VCaP (cell line): ENCODE data around the gene TOR1A.

Experiments
- H3K27ac ChIP-seq: fragments of 450-650 bp; 2 replicates; pipeline ENCODE4 v1.5.1; 2017
- TF ChIP-seq, protein P1 (sequence below): fragments of 450-650 bp; conservative IDR thresholded peaks from 2 replicates; pipeline ENCODE4 v1.5.1; 2017; ENCODE audit warnings: mild to moderate bottlenecking, moderate library complexity

The TOR1A gene, protein sequence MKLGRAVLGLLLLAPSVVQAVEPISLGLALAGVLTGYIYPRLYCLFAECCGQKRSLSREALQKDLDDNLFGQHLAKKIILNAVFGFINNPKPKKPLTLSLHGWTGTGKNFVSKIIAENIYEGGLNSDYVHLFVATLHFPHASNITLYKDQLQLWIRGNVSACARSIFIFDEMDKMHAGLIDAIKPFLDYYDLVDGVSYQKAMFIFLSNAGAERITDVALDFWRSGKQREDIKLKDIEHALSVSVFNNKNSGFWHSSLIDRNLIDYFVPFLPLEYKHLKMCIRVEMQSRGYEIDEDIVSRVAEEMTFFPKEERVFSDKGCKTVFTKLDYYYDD

DNA sequence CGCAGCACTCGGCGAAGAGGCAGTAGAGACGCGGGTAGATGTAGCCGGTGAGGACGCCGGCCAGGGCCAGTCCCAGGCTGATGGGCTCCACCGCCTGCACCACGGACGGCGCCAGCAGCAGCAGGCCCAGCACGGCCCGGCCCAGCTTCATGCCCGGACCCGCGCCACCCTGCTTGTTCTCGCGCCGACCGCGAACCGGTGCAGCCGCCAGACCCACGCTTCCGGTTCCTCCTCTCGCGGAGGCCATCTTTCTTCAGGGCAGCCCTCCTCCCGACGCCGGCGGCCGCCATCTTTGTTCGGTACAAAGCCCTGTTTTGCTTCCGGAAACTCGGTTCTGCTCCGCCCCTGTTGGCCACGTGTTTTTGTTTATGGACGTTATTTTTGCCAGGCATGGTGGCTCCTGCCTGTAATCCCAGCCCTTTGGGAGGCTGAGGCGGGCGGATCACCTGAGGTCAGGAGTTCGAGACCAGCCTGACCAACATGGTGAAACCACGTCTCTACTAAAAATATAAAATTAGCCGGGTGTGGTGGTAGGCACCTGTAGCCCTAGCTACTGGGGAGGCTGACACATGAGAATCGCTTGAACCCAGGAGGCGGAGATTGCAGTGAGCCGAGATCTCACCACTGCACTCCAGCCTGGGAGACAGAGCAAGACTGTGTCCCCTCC, at the start of gene TOR1A:
Gene TOR1A (minus strand): TSS at position 202 of the 667 bp plus-strand sequence. CDS start 51 bp downstream, at position 151.
- TF ChIP-seq, protein P1, sequence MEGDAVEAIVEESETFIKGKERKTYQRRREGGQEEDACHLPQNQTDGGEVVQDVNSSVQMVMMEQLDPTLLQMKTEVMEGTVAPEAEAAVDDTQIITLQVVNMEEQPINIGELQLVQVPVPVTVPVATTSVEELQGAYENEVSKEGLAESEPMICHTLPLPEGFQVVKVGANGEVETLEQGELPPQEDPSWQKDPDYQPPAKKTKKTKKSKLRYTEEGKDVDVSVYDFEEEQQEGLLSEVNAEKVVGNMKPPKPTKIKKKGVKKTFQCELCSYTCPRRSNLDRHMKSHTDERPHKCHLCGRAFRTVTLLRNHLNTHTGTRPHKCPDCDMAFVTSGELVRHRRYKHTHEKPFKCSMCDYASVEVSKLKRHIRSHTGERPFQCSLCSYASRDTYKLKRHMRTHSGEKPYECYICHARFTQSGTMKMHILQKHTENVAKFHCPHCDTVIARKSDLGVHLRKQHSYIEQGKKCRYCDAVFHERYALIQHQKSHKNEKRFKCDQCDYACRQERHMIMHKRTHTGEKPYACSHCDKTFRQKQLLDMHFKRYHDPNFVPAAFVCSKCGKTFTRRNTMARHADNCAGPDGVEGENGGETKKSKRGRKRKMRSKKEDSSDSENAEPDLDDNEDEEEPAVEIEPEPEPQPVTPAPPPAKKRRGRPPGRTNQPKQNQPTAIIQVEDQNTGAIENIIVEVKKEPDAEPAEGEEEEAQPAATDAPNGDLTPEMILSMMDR: no peak
- H3K27ac ChIP-seq: peak within 1 kb of the TSS; percentile 87

- TF ChIP-seq, protein P1: no peak
- H3K27ac ChIP-seq: no peak overlapping the region
Observed at GRCh38 chr9:129871046-129871445, 47.1 kb upstream of the TOR1A start.

DNA sequence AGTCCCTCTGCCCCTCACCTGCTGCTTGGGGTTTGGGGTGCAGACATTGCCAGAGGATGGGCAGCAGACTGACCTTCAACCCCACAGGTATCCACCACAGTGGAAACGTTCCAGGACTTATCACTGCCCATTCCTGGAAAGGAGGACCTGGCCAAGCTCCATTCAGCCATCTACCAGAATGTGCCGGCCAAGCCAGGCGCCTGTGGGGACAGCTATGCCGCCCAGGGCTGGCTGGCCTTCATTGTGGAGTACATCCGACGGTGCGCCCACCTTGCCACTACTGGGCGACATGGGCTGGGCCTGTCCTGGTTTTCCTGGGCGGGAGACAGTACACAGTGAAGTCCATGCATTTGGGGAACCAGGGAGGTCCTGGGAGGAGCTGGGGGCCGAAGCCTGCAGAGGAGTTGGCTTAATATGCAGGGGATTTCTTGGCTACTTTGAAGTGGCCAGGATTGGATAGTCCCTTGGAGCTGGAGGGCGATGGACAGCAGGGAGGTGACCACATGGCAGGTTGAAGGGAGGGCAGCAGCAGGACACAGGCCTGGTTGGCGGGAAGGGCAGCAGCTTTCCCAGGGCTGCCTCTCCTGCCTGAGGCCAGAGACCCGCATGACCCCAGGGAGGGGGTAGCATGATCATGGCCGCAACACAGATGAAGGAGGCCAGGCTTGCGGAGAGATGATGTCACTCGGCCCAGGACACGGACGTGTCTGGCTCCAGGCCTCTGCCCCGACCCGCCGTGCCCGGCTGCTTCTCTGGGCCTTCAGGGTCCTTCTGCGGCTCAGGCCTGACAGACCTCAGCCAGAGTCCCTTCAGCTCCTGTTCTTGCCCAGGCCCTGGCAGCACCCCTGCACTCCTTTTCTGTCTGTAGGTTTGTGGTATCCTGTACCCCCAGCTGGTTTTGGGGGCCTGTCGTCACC, 45.9 kb upstream of the TOR1A start:
- TF ChIP-seq, protein P1: no peak

GRCh38 chr9:129868872-129869486, 45.0 kb upstream of the TOR1A start:
- H3K27ac ChIP-seq: no peak overlapping the region
- TF ChIP-seq, protein P1: no peak

More for the DNA sequence above, 45.9 kb upstream of the TOR1A start:
- no peak overlapping the region for H3K27ac ChIP-seq

DNA sequence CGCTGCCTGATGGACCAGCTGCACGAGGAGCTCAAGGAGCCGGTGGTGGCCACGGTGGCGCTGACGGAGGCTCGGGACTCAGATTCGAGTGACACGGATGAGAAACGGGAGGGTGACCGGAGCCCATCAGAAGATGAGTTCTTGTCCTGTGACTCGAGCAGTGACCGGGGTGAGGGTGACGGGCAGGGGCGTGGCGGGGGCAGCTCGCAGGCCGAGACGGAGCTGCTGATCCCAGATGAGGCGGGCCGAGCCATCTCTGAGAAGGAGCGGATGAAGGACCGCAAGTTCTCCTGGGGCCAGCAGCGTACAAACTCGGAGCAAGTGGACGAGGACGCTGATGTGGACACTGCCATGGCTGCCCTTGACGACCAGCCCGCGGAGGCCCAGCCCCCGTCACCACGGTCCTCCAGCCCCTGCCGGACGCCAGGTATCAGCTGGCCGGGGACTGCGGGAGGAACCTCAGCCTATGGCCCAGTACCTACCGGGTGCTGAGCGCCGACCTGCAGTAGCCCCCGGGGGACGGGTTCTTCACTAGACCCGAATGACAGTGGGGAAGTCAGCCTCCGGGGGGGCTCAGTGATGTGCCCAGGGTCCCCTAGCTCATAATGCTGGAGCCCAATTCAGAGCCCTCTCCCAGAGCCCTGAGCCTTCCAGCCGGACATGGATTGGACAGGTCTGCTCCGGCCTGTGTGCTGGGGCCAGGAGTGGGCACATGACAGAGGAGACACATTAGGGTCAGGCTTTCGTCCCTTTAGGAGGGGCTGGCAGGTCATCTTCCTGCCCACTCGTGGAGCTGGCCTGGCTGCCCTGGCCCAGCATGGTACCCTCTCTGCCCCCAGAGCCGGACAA, 44.3 kb upstream of the TOR1A start:
- H3K27ac ChIP-seq: no peak overlapping the region
- TF ChIP-seq, protein P1: no peak

DNA sequence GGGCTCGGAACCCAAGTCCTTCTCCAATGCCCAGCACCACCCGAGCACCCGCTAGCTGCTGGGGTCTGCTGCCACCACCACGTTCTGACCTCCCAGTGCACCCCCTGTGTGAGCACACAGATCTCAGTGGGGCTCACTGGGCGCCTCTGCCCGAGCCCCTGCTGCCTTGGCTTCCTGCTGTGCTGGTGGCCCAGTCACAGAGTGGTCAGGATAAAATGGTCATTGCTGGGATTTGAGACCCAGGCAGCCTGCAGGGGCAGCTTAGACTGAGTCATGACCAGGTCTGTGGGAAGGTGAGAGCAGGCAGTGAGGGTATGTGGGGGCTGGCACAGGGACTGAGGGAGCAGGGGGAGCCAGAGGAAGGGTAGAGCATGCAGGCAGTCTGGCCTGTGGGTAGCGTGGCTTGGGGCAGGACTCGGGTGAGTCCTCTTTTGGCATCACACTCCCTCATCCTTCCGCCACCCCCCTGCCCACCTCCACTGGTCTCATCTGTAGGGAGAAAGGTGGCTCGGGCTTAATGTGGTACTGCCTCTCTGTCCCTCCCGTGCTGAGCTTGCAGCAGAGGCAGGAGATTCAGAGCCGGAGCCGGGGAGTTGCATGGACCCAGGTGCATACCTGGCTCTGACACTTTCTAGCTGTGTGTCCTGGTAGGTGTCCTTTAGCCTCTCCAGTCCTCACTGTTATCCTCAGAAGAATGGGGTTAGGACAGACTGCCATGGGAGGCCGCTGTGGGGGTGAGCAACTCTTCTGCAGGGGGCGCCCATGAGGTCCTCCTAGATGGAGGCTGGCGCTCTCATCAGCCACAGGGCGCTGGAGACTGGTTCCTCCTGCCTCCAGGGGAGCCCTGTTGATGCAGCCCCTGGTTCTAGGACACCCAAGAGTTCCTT, 43.4 kb upstream of the TOR1A start:
- TF ChIP-seq, protein P1: no peak
- H3K27ac ChIP-seq: no peak overlapping the region
